AG10803 (cell line): Measurements from ENCODE around the gene ZEB1.

ENCODE experiments used
- DNase-seq: peaks from one replicate; pipeline ENCODE4 v3.0.0; 2010; ENCODE audit warnings: low read depth
- H3K4me3 ChIP-seq: 2 replicates; pipeline ENCODE4 v1.5.1; 2011; ENCODE audit warnings: mild to moderate bottlenecking, low read length, control low read depth
- CTCF ChIP-seq: conservative IDR thresholded peaks from 2 replicates; pipeline ENCODE4 v1.5.1; 2011; ENCODE audit warnings: mild to moderate bottlenecking, low read length, control low read depth, inconsistent platforms

The ZEB1 gene

GRCh38 chr10:31384589-31384949 is 65.6 kb downstream of the ZEB1 start:
- DNase-seq: no peak
- no peak for TF ChIP-seq CTCF
- H3K4me3 ChIP-seq: no peak overlapping the region

- TF ChIP-seq CTCF: no peak
- DNase-seq: no peak
- no peak overlapping the region for H3K4me3 ChIP-seq
These were observed 71.8 kb downstream of the ZEB1 start for GRCh38 chr10:31390804-31391203.

- no peak for TF ChIP-seq CTCF
- H3K4me3 ChIP-seq: no peak overlapping the region
- DNase-seq: no peak
These were observed 74.8 kb downstream of the ZEB1 start for GRCh38 chr10:31393844-31394243.

GRCh38 chr10:31395695-31396094 is 76.7 kb downstream of the ZEB1 start:
- peak; percentile 11 for DNase-seq
- H3K4me3 ChIP-seq: no peak overlapping the region
- TF ChIP-seq CTCF: no peak

- no peak overlapping the region for H3K4me3 ChIP-seq
- DNase-seq: no peak
- no peak for TF ChIP-seq CTCF
These were observed 77.4 kb downstream of the ZEB1 start for GRCh38 chr10:31396376-31396775.

- no peak overlapping the region for H3K4me3 ChIP-seq
- no peak for DNase-seq
- TF ChIP-seq CTCF: no peak
These were observed 78.8 kb downstream of the ZEB1 start for GRCh38 chr10:31397852-31398251.

- no peak for TF ChIP-seq CTCF
- no peak for DNase-seq
These were observed 80.2 kb downstream of the ZEB1 start for GRCh38 chr10:31399171-31399570.

More at GRCh38 chr10:31399171-31399570, 80.2 kb downstream of the ZEB1 start:
- H3K4me3 ChIP-seq: no peak overlapping the region
